GM21390 (cell line): Measurements from ENCODE around the gene PA2G4.
A peak's percentile ranks its signal among the peaks of the same experiment; 100 is the strongest.
"Not testable (repeated sequence)": the region's sequence is repeated elsewhere in the genome, so short reads cannot be mapped to it uniquely, and the experiment has no call there.

Source experiments
- ATAC-seq: cut with Tn5 transposase; IDR thresholded peaks from one replicate; pipeline ENCODE4 v1.9.1; 2021; ENCODE audit not compliant: unreplicated experiment

PA2G4 gene

GRCh38 chr12:56104109-56104814 lies at the start of gene PA2G4:
Gene PA2G4 (plus strand): TSS chr12:56104559. CDS start chr12:56104738, 179 bp downstream.
- ATAC-seq, result peak; percentile 95

GRCh38 chr12:56059964-56060363 lies 44.4 kb upstream of the PA2G4 start:
- ATAC-seq, result not testable (repeated sequence)

- ATAC-seq, result no peak
These were observed 42.4 kb upstream of the PA2G4 start for GRCh38 chr12:56061982-56062381.

GRCh38 chr12:56062996-56063395 lies 41.4 kb upstream of the PA2G4 start:
- ATAC-seq, result no peak

GRCh38 chr12:56071648-56072047 lies 32.7 kb upstream of the PA2G4 start:
- no peak for ATAC-seq

GRCh38 chr12:56074396-56074795 lies 30.0 kb upstream of the PA2G4 start:
- ATAC-seq, result no peak

- ATAC-seq, result not testable (repeated sequence)
These were observed 26.4 kb upstream of the PA2G4 start for GRCh38 chr12:56077966-56078365.

- no peak for ATAC-seq
These were observed 25.9 kb upstream of the PA2G4 start for GRCh38 chr12:56078427-56078826.

GRCh38 chr12:56078931-56079722 lies 25.2 kb upstream of the PA2G4 start:
- ATAC-seq, result peak; percentile 83

GRCh38 chr12:56079723-56080555 lies 24.4 kb upstream of the PA2G4 start, which contains the start of gene ERBB3:
Gene ERBB3 (plus strand): TSS chr12:56080165. CDS start chr12:56080301, 136 bp downstream.
- peak; percentile 41 for ATAC-seq

- ATAC-seq, result no peak
These were observed 23.7 kb upstream of the PA2G4 start for GRCh38 chr12:56080556-56081138.

GRCh38 chr12:56081393-56082347 lies 22.7 kb upstream of the PA2G4 start:
- no peak for ATAC-seq

GRCh38 chr12:56082382-56082781 lies 22.0 kb upstream of the PA2G4 start:
- no peak for ATAC-seq

GRCh38 chr12:56082967-56083366 lies 21.4 kb upstream of the PA2G4 start:
- ATAC-seq, result no peak

- no peak for ATAC-seq
These were observed 19.3 kb upstream of the PA2G4 start for GRCh38 chr12:56084958-56085543.

GRCh38 chr12:56086096-56086495 lies 18.3 kb upstream of the PA2G4 start:
- no peak for ATAC-seq

- ATAC-seq, result no peak
These were observed 17.8 kb upstream of the PA2G4 start for GRCh38 chr12:56086608-56087007.

- ATAC-seq, result no peak
These were observed 17.1 kb upstream of the PA2G4 start for GRCh38 chr12:56087220-56087619.

GRCh38 chr12:56097738-56098137 lies 6.6 kb upstream of the PA2G4 start:
- no peak for ATAC-seq
